ENCODE results near the gene CPPED1. TPM values are rescaled to one million over a fixed set of nuclear protein-coding genes. Genes with fewer than 3 reads are reported as not detected.

Gene CPPED1
- total RNA-seq, 1 donor = 11.1 TPM

- no peak overlapping the region for H3K4me3 ChIP-seq (ENCODE audit: low read depth, low read length)
- DNase-seq (ENCODE audit: low read depth) = no peak
- no peak for TF ChIP-seq CTCF (IDR thresholded peaks at IDR 0.05; ENCODE audit: insufficient read depth, low read length)
These were observed 148.2 kb downstream of the CPPED1 start for GRCh38 chr16:12655537-12655936.

- DNase-seq (ENCODE audit: low read depth) = no peak
- no peak for TF ChIP-seq CTCF (IDR thresholded peaks at IDR 0.05; ENCODE audit: insufficient read depth, low read length)
- H3K4me3 ChIP-seq (ENCODE audit: low read depth, low read length) = no peak overlapping the region
These were observed 149.8 kb downstream of the CPPED1 start for GRCh38 chr16:12653820-12654392.

- no peak for TF ChIP-seq CTCF (IDR thresholded peaks at IDR 0.05; ENCODE audit: insufficient read depth, low read length)
- no peak for DNase-seq (ENCODE audit: low read depth)
- H3K4me3 ChIP-seq (ENCODE audit: low read depth, low read length) = no peak overlapping the region
These were observed 150.8 kb downstream of the CPPED1 start for GRCh38 chr16:12652924-12653323.

- no peak for DNase-seq (ENCODE audit: low read depth)
- no peak for TF ChIP-seq CTCF (IDR thresholded peaks at IDR 0.05; ENCODE audit: insufficient read depth, low read length)
- no peak overlapping the region for H3K4me3 ChIP-seq (ENCODE audit: low read depth, low read length)
These were observed 151.7 kb downstream of the CPPED1 start for GRCh38 chr16:12651765-12652512.

- DNase-seq (ENCODE audit: low read depth) = no peak
- no peak overlapping the region for H3K4me3 ChIP-seq (ENCODE audit: low read depth, low read length)
- TF ChIP-seq CTCF (IDR thresholded peaks at IDR 0.05; ENCODE audit: insufficient read depth, low read length) = no peak
These were observed 154.3 kb downstream of the CPPED1 start for GRCh38 chr16:12649356-12649755.

GRCh38 chr16:12646490-12647274 lies 157.0 kb downstream of the CPPED1 start:
- no peak for DNase-seq (ENCODE audit: low read depth)
- no peak for TF ChIP-seq CTCF (IDR thresholded peaks at IDR 0.05; ENCODE audit: insufficient read depth, low read length)
- H3K4me3 ChIP-seq (ENCODE audit: low read depth, low read length) = no peak overlapping the region

All from fibroblast of the aortic adventitia (primary cell).